ENCODE measurements around the gene CXCL9.

Gene CXCL9

GRCh38 chr4:75953509-75953908, 53.8 kb downstream of the CXCL9 start:
- no peak for DNase-seq

All from SHP77 (cell line).